ENCODE results near the gene APBB1.

Gene APBB1

DNA sequence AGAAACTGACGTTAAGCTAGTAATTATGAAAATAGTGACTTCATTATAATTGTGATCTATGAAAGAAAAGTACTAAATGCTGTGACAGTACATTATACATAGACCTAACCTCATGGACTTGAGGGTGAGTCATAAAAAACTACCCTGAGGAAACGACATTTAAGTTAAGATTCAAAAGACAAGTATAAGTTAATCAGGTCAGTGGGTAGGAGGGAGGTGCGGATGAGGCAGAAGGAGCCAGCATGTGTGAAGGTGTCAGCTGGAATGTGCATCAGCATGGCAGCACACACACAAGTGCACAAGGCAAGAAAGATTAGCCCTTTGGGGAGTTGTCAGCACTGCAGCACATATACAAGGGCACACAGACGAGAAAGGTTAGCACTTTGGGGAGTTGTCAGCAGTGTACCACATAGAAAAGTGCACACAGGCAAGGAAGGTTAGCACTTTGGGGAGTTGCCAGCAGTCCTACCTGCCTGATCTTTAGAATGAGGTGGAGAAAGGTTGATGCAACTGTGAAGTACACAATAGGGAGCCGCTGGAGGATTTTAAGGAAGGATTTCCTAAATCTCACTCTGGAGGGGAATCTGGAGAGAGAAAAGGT is 67.0 kb downstream of the APBB1 start:
- DNase-seq (ENCODE audit: low read depth in 2 of 2) = no peak

- DNase-seq (ENCODE audit: low read depth in 2 of 2) = no peak
Observed at GRCh38 chr11:6350486-6350885, 68.4 kb downstream of the APBB1 start.

GRCh38 chr11:6350043-6350442 is 68.9 kb downstream of the APBB1 start:
- DNase-seq (ENCODE audit: low read depth in 2 of 2) = no peak

DNA sequence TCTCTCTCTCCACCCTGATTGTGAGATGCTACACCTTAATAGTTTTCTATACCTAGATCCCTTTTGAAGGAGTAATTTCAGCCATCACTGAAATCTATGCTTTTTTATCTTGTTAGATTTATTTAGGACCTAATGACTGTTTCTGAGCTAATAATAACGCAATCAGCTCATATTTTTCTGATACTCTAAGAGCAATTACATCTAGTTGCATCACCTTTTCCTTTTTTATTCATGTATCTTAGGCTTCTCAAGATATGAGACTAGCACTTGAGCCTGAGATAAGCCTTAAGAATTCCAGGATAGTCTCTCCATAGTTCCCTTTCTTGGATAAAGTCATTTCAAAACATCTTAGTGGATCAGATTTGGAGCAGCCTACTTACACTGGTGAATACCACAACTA is 73.5 kb downstream of the APBB1 start:
- DNase-seq (ENCODE audit: low read depth in 2 of 2) = no peak
